ENCODE results near the gene DDX51.

The DDX51 gene

GRCh38 chr12:132178801-132179401 lies 34.8 kb upstream of the DDX51 start:
- DNase-seq (ENCODE audit: low spot score), result no peak

GRCh38 chr12:132178316-132178715 lies 34.2 kb upstream of the DDX51 start:
- DNase-seq (ENCODE audit: low spot score), result no peak

- DNase-seq (ENCODE audit: low spot score), result no peak
Measured at GRCh38 chr12:132176920-132177551, 32.9 kb upstream of the DDX51 start.

DNA sequence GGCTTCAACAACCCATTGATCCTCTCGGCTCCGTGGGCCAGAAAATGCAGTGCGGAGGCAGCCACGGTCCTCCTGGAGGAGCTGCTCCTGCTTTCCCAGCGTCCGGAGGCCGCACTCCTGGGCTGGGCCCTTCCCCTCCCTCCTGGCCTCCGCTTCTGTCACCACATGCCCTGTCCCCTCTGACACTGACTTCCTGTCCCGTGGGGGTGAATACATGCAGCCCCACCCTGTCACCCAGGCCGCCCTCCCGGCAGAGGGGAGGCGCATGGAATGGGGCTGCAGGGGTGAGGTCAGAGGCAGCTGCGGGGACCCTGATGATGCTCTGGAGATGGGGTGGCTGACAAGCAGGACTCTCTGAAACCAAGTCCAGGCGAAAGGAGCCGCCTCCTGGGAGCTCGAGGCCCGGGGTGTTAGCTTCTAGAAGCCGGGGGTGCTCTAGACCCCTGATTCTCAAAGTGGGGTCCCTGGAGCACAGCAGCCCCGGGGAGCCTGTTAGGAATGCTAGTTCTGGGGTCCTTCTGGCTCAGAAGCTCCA lies 32.3 kb upstream of the DDX51 start:
- no peak for DNase-seq (ENCODE audit: low spot score)

DNA sequence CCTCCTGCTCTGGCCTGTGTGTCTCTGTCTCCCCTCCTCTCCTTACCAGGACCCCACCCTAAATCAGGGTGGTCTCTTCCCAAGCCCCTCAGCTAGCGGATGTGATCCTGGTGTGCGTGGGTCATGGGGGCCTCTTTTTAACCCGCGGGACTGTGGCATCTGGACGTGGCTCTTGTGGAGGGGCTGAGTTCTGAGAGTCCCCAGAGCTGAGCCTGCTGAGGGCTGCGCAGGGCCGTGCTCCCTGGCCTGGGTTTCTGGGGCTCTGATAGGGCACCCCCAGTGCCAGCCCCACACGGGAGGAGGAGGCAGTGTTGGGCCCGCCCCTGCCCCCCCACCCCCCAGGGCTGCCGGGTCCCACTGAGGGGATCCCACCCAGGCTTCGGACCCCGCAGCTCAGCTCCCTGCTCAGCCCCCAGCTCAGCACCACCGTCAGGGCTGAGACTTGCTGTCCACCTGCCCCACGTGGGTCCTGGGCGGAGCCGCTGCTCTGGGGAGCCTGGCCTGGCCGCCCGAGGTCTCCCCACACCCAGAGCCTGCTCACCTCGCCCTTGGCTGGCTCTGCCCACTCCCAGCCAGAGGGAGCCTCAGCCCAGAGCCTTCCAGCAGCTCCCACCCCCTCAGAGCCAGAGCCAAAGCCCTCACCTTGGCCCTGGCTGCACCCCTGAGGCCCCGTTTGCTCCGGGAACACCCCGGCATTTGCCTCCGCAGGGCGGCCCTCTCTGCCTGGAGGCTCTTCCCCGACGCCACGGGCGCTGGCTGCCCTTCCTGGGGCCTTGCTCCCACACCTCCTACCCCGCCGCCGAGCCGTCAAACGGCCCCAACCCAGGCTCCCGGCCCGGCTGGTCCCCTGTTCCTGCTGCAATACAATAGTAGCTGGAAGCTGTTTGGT lies 31.6 kb upstream of the DDX51 start:
- DNase-seq (ENCODE audit: low spot score), result no peak

DNA sequence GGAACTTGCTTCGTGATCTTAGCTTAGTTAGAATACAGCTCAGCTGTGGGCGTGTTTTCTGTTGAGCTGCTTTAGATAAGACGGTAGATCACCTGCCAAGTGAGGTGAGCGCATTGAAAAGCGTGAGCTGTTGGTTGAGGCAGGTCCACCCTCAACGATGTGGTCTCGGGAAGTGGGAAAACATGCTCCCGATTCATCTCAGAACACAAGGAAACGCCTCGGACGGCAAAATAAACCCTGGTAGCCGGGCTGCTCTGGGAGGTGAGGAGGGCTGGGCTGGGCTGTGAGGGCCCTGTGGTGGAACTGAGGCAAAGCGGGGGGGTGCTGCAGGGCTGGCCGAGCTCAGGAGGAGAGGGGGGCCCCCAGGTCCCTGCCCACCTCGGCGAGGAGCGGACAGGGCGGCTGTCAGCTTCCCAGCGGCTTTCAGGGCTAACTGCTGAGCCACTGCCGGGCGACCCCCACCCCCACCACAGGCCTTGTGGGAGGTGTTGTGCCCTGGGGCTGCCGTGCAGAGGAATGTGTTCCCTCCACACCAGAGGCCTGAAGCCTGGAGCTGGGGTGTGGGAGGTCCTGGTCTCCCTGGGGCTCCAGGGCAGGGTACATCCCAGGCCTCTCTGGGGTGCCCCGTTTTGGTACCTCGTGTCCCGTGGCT lies 30.8 kb upstream of the DDX51 start:
- no peak for DNase-seq (ENCODE audit: low spot score)

GRCh38 chr12:132174015-132174838 lies 30.1 kb upstream of the DDX51 start:
- DNase-seq (ENCODE audit: low spot score), result no peak

DNA sequence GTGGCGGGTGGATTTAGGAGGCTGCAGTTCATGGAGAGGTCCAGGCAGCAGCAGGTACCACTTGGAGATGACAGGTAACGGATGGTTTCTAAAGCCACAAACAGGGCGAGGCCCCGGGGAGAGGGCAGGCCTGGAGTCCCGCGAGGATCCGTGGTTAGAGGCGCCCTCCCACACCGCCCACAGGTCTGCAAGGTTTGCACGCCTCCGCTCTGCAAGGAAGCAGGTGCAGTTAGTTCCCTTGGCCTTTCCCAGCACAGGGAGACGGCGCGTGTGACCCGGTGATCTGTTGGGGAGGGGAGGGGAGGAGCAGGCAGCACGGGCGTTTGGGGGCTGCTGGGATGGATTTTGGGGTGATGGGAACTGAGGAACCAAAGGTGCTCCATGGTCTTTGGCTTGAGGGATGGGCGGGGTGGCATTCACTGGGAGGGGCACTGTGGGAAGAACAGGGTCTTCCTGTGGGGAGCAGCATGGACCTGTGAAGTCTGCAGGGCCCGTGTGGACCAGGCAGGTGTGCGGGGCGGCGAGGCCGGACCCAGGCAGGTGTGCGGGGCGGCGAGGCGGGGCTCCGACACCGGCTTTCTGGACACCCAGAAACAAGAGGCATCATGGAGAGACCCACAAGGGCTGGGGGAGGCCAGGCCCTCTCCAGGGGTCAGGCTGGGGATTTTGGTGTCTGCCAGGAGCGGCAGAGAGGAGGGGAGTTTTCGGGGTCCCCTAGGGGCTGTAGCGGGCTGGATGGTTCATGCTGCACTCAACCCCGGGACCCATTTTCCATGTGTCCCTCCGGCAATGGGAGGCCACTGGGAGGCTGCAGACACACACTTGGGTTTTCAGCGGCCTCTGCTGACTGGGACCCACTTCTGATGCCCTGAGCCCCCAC lies 29.3 kb upstream of the DDX51 start:
- DNase-seq (ENCODE audit: low spot score), result no peak

DNA sequence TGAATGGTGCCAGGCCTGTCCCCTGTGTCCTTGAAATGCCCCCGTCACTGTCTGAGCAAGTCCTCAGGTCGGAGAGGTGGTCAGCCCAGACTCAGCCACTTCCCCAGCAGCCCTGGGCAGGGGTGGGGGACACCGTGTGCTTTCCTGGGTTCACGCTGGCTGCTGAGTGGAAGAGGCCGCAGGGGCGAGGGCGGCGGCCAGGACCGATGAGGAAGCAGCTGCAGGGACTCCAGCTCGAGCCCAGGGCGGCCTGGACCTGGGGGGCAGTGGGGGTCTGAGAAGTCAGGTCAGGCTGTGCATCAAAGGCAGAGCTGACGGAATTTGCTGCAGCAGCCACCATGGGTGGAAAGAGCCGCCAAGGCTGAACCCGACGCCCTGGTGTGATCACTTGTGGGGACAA lies 28.5 kb upstream of the DDX51 start:
- no peak for DNase-seq (ENCODE audit: low spot score)

- DNase-seq (ENCODE audit: low spot score), result no peak
Measured at GRCh38 chr12:132171968-132172521, 27.9 kb upstream of the DDX51 start.

DNA sequence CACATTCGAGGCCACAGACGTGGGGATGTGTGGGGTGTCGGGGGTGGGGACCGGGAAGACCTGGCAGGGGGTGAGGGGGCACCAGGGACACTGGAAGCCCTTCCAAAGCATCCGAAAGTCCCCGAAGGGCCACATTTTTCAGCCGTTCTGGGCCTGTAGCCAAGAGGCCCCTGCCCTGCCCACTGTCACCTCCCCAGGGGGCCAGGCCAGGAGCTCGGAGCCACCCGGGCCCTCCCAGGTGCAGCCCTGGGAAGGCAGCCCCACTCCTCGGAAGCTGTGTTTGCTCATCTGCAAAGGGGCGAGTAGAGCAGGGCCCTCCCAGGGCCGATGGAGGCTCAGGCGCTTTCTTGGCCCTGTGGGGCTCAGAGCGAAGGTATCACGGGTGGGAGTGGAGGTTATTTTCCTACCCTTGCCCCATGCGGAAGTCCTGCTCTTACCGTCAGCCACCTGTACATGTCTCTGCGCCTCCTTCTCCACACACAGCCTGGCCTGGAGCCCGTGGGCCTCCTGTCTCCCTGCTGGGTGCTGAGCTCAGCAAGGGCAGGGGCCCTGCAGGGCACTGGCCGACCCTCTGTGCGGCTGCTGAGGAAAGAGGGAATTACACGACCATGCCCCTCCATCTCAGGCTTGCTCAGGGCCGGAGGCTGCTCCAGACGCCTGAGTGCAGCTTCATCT lies 27.3 kb upstream of the DDX51 start:
- no peak for DNase-seq (ENCODE audit: low spot score)

DNA sequence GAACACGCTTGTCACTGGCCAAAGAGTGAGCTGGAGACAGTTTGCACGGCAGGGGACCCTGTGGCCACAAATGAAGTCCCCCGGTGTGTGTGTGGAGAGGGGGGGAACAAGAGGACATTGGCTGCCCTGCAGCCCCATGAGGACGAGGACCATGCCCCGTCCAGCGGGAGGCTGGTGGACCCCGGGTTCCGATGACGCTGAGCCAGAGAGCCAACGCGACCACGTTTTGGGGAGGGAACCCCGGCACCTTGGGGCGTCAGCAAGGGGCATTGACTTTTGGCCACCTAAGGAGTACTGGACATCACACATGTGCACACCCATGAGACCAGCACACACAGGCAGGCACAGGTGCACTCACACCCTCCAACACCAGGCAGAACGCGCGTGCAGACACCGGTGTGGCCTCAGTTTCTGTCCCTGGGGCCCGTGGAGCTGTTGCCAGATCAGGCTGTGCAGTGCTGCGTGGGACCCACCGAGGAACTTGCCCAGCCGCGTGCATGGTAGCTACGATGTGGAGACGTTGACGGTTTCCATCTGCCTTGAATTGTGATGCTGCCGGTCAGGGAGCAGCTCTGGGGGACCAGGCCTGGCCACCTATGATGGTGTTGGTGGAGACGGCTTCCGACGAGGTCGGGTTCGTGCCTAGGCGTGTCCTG lies 26.6 kb upstream of the DDX51 start:
- DNase-seq (ENCODE audit: low spot score), result no peak

GRCh38 chr12:132170094-132170636 lies 26.0 kb upstream of the DDX51 start:
- no peak for DNase-seq (ENCODE audit: low spot score)

DNA sequence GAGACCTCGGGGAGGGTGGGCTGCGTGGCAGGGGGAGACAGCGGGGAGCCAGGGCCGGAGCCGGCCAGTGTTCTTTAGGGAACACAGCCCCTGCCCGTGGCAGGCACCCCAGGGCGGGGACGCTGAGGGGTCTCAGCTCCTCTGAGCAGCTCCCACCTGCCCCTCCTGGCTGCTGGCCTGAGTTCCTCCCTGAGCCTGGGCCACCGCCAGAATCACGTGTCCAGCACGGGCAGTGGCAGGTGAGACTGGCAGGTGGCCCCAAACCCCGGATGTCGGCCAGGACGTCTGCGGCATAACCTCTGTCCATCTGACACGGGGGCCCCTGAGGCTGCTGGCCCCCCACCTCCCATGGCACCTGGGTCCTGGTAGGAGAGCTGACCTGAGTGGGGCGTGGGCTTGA lies 25.3 kb upstream of the DDX51 start:
- DNase-seq (ENCODE audit: low spot score), result no peak

GRCh38 chr12:132168311-132169031 lies 24.4 kb upstream of the DDX51 start:
- no peak for DNase-seq (ENCODE audit: low spot score)

- no peak for DNase-seq (ENCODE audit: low spot score)
Measured at GRCh38 chr12:132167611-132168310, 23.6 kb upstream of the DDX51 start.

DNA sequence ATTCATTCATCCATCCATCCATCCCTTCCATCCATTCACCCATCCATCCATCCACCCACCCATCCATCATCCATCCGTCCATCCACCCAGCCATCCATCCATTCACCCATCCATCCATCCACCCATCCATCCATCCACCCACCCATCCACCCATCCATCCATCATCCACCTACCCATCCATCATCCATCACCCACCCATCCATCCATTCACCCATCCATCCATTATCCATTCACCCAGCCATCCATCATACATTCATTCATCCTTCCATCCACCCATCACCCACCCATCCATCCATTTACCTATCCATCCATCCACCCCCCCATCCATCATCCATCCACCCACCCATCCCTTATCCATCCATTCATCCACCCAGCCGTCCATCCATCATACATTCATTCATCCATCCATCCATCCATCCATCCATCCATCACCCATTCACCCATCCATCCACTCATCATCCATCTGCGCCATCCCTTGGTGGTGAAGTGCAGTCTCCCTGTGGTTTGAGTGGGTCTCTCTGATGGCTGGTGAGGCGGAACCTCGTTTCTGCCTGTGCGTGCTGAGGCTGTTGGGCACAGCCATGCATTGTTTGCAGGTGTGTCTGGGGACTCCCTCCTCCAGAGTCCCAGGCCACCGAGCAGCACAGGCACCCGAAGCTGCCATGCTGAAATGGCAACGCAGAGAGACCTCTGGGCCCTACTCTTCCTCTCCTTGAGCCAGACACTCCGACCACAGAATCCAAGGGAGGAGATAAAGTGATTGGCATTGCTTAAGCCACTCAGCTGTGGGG lies 22.9 kb upstream of the DDX51 start:
- no peak for DNase-seq (ENCODE audit: low spot score)
